ENCODE data around the gene MOB3B. TPM values are rescaled to one million over a fixed set of nuclear protein-coding genes. Genes with fewer than 3 reads are reported as not detected.

Gene MOB3B
- total RNA-seq, 1 donor from 2014 or later = 14.0 TPM

DNA sequence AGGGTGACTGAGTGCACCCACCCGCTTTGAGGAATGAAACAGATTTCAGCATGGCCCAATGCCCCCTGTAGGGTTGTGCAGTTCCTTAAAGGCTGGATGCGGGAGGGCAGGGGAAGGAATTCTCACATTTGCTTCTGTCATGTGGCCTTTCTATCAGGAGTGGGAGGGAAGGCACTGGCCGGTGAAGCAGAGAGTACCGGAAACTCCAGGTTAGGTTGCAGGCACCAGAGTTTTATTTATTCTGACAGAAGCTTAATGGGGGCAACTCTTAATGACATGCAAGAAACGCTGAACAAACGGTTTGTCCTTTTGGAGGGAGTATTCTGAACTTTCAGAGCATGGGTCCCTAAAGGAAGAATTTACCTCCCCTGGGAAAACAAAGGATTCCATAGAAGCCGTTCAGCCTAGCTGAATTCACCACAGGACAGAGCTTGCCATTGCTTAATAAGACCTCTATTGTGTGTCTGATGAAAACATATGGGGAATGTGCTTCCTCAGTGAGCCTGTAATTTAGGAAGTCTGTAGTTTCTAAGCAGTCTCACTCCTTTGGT lies 188.6 kb downstream of the MOB3B start:
- H3K27me3 ChIP-seq = no peaks in the 10 kb centered on the region

DNA sequence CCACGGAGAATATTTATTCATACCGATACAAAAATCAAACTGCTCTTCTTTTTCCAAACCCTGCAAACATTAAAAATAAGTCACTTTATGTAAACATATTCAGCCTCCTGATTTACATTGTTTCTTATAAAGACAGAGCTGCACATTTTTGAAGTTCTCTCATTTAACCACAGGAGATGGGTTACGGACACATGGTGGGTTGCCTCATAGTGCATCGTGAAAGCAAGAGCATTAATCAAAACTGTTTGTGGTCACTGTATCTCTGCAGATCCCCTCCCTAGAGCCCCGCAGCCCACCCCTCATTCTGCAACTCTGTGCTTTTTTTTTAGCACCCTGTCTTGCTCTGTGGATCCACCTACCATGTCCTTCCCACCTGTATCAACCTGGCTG lies 189.3 kb downstream of the MOB3B start:
- no peak for TF ChIP-seq EZH2 (IDR thresholded peaks at IDR 0.05)
- TF ChIP-seq, protein P1, sequence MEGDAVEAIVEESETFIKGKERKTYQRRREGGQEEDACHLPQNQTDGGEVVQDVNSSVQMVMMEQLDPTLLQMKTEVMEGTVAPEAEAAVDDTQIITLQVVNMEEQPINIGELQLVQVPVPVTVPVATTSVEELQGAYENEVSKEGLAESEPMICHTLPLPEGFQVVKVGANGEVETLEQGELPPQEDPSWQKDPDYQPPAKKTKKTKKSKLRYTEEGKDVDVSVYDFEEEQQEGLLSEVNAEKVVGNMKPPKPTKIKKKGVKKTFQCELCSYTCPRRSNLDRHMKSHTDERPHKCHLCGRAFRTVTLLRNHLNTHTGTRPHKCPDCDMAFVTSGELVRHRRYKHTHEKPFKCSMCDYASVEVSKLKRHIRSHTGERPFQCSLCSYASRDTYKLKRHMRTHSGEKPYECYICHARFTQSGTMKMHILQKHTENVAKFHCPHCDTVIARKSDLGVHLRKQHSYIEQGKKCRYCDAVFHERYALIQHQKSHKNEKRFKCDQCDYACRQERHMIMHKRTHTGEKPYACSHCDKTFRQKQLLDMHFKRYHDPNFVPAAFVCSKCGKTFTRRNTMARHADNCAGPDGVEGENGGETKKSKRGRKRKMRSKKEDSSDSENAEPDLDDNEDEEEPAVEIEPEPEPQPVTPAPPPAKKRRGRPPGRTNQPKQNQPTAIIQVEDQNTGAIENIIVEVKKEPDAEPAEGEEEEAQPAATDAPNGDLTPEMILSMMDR (IDR thresholded peaks at IDR 0.05) = no peak
- no peak for TF ChIP-seq EZH2phosphoT487 (IDR thresholded peaks at IDR 0.05)
- Histone ChIP-seq H3K79me2 (ENCODE audit: low read depth) (peaks cover 5% of the 10 kb centered on the region), H3K9ac (no peak overlapping the region), H3F3A (ENCODE audit: low read depth) (peaks cover 24% of the 10 kb centered on the region), H3K4me2 (peak overlapping the region; percentile 75), H3K9me3 (ENCODE audit: low read depth) (no peaks in the 10 kb centered on the region), H3K27me3 (no peaks in the 10 kb centered on the region), H3K27ac (peak overlapping the region; percentile 97), H4K20me1 (ENCODE audit: low read depth) (no peaks in the 10 kb centered on the region), H3K4me3 (no peak overlapping the region), H3K36me3 (peaks cover 6% of the 10 kb centered on the region), H2AFZ (replicated peaks) (no peak overlapping the region), H3K4me1 (peaks cover 47% of the 10 kb centered on the region)
- peaks cover 12% of the 10 kb centered on the region for H3K36me3 Mint-ChIP-seq
- peaks cover 14% of the 10 kb centered on the region for H3K9me3 Mint-ChIP-seq
- peaks cover 2% of the 10 kb centered on the region for H3K27me3 Mint-ChIP-seq (ENCODE audit: insufficient read depth, low read depth)
- H3K4me3 Mint-ChIP-seq = no peak overlapping the region
- H3K27ac Mint-ChIP-seq = peak overlapping the region; percentile 99
- DNase-seq (ENCODE audit: low spot score) = no peak
- peaks cover 43% of the 10 kb centered on the region for H3K4me1 Mint-ChIP-seq

More for the DNA sequence above, 188.6 kb downstream of the MOB3B start:
- Histone ChIP-seq H3K4me3 (peak overlapping the region; percentile 6), H4K20me1 (ENCODE audit: low read depth) (no peaks in the 10 kb centered on the region), H3K9ac (no peak overlapping the region), H3F3A (ENCODE audit: low read depth) (peaks cover 22% of the 10 kb centered on the region), H3K36me3 (peaks cover 6% of the 10 kb centered on the region), H3K4me2 (peak overlapping the region; percentile 75), H3K27ac (peak overlapping the region; percentile 97), H3K4me1 (peaks cover 43% of the 10 kb centered on the region), H2AFZ (replicated peaks) (no peak overlapping the region), H3K9me3 (ENCODE audit: low read depth) (no peaks in the 10 kb centered on the region), H3K79me2 (ENCODE audit: low read depth) (peaks cover 5% of the 10 kb centered on the region)
- TF ChIP-seq, protein P1 (IDR thresholded peaks at IDR 0.05) = no peak
- no peak for TF ChIP-seq EZH2 (IDR thresholded peaks at IDR 0.05)
- no peak for TF ChIP-seq EZH2phosphoT487 (IDR thresholded peaks at IDR 0.05)
- Mint-ChIP-seq H3K4me3 (peak overlapping the region; percentile 55), H3K27me3 (ENCODE audit: insufficient read depth, low read depth) (peaks cover 2% of the 10 kb centered on the region), H3K4me1 (peaks cover 40% of the 10 kb centered on the region), H3K27ac (peak overlapping the region; percentile 99), H3K9me3 (peaks cover 14% of the 10 kb centered on the region), H3K36me3 (peaks cover 12% of the 10 kb centered on the region)
- peak; percentile 87 for DNase-seq (ENCODE audit: low spot score)

- peaks cover 47% of the 10 kb centered on the region for H3K4me1 ChIP-seq
- DNase-seq (ENCODE audit: low spot score) = no peak
- no peak overlapping the region for H3K4me2 ChIP-seq
- Mint-ChIP-seq H3K4me1 (peaks cover 44% of the 10 kb centered on the region), H3K36me3 (peaks cover 12% of the 10 kb centered on the region), H3K27ac (peak overlapping the region; percentile 52), H3K9me3 (peaks cover 14% of the 10 kb centered on the region), H3K4me3 (no peak overlapping the region), H3K27me3 (ENCODE audit: insufficient read depth, low read depth) (peaks cover 2% of the 10 kb centered on the region)
- no peaks in the 10 kb centered on the region for H4K20me1 ChIP-seq (ENCODE audit: low read depth)
- peaks cover 6% of the 10 kb centered on the region for H3K36me3 ChIP-seq
- peak overlapping the region; percentile 38 for H3K27ac ChIP-seq
- H3K9ac ChIP-seq = no peak overlapping the region
- H3K9me3 ChIP-seq (ENCODE audit: low read depth) = no peaks in the 10 kb centered on the region
- no peak overlapping the region for H2AFZ ChIP-seq (replicated peaks)
- no peak overlapping the region for H3K4me3 ChIP-seq
- TF ChIP-seq EZH2phosphoT487 (IDR thresholded peaks at IDR 0.05) (no peak), EZH2 (IDR thresholded peaks at IDR 0.05) (no peak)
- TF ChIP-seq, protein P1 (IDR thresholded peaks at IDR 0.05) = no peak
- H3F3A ChIP-seq (ENCODE audit: low read depth) = peaks cover 29% of the 10 kb centered on the region
- H3K27me3 ChIP-seq = no peaks in the 10 kb centered on the region
- peaks cover 5% of the 10 kb centered on the region for H3K79me2 ChIP-seq (ENCODE audit: low read depth)
Observed at GRCh38 chr9:27339661-27340284, 189.8 kb downstream of the MOB3B start.
